Astrocyte of the hippocampus (primary cell): Measurements from ENCODE around the gene ZDHHC7.

Experiments used
- DNase-seq: peaks from one replicate; pipeline ENCODE4 v3.0.0; 2011; ENCODE audit warnings: low read depth, low spot score

Gene ZDHHC7

GRCh38 chr16:84964386-84965128 lies 46.8 kb downstream of the ZDHHC7 start:
- DNase-seq, result no peak

GRCh38 chr16:84963066-84963465 lies 48.3 kb downstream of the ZDHHC7 start:
- DNase-seq, result no peak

GRCh38 chr16:84960942-84961341 lies 50.4 kb downstream of the ZDHHC7 start:
- no peak for DNase-seq

GRCh38 chr16:84959784-84960417 lies 51.4 kb downstream of the ZDHHC7 start:
- no peak for DNase-seq

GRCh38 chr16:84959045-84959576 lies 52.2 kb downstream of the ZDHHC7 start:
- DNase-seq, result no peak

GRCh38 chr16:84957792-84958191 lies 53.5 kb downstream of the ZDHHC7 start:
- no peak for DNase-seq

- DNase-seq, result no peak
These were observed 54.1 kb downstream of the ZDHHC7 start for GRCh38 chr16:84957192-84957591.

- no peak for DNase-seq
These were observed 55.9 kb downstream of the ZDHHC7 start for GRCh38 chr16:84955427-84955826.

GRCh38 chr16:84953190-84953746 lies 58.1 kb downstream of the ZDHHC7 start:
- no peak for DNase-seq

GRCh38 chr16:84952335-84953189 lies 58.8 kb downstream of the ZDHHC7 start:
- peak; percentile 94 for DNase-seq

GRCh38 chr16:84950906-84951305 lies 60.4 kb downstream of the ZDHHC7 start:
- DNase-seq, result no peak

- no peak for DNase-seq
These were observed 61.4 kb downstream of the ZDHHC7 start for GRCh38 chr16:84949772-84950436.

GRCh38 chr16:84948851-84949610 lies 62.3 kb downstream of the ZDHHC7 start:
- DNase-seq, result no peak

GRCh38 chr16:84947996-84948850 lies 63.1 kb downstream of the ZDHHC7 start:
- no peak for DNase-seq

GRCh38 chr16:84947022-84947421 lies 64.3 kb downstream of the ZDHHC7 start:
- DNase-seq, result no peak

GRCh38 chr16:84943620-84944019 lies 67.7 kb downstream of the ZDHHC7 start:
- no peak for DNase-seq

- no peak for DNase-seq
These were observed 68.5 kb downstream of the ZDHHC7 start for GRCh38 chr16:84942786-84943185.

- DNase-seq, result peak; percentile 70
These were observed 69.4 kb downstream of the ZDHHC7 start for GRCh38 chr16:84941921-84942320.
